Brain microvascular endothelial cell (primary cell): ENCODE measurements around the gene CERT1.

Experiments
- DNase-seq: peaks from one replicate; pipeline ENCODE4 v3.0.0-alpha.2; 2020
- H3K27ac ChIP-seq: fragments of 250-450 bp; sonication (Bioruptor Pico); 2 replicates; pipeline ENCODE4 v1.5.1; 2020; ENCODE audit warnings: mild to moderate bottlenecking, moderate library complexity
- H3K27me3 ChIP-seq: fragments of 250-450 bp; sonication (Bioruptor Pico); replicated peaks from 2 replicates; pipeline ENCODE4 v1.5.1; 2020; ENCODE audit warnings: mild to moderate bottlenecking
- H3K36me3 ChIP-seq: fragments of 250-450 bp; sonication (Bioruptor Pico); replicated peaks from 2 replicates; pipeline ENCODE4 v1.5.1; 2020; ENCODE audit warnings: mild to moderate bottlenecking
- H3K4me3 ChIP-seq: 2 replicates; pipeline ENCODE4 v1.5.1; 2011; ENCODE audit warnings: low read depth, mild to moderate bottlenecking, control low read depth, low read length, moderate library complexity
- CTCF ChIP-seq: IDR thresholded peaks from 2 replicates; pipeline ENCODE4 v1.5.1; 2011; ENCODE audit warnings: low read depth, mild to moderate bottlenecking, moderate library complexity, low read length, control low read depth, inconsistent platforms; ENCODE audit errors: missing control alignments
- in situ Hi-C: cut with HindIII; loops from 2 replicates; pipeline ENCODE4 v1.10.0; 2017; ENCODE audit warnings: low sequenced_read_pairs, low pct_ligation_motif_present

CERT1 gene

GRCh38 chr5:75441560-75441959 is 69.9 kb downstream of the CERT1 start:
- in situ Hi-C loops: no loop called here
- no peak overlapping the region for H3K27ac ChIP-seq
- no peaks in the 10 kb centered on the region for H3K27me3 ChIP-seq
- H3K36me3 ChIP-seq: no peaks in the 10 kb centered on the region
- TF ChIP-seq CTCF: no peak
- no peak overlapping the region for H3K4me3 ChIP-seq
- DNase-seq: no peak

GRCh38 chr5:75439276-75439675 is 72.2 kb downstream of the CERT1 start:
- no peaks in the 10 kb centered on the region for H3K36me3 ChIP-seq
- in situ Hi-C loops: no loop called here
- H3K27me3 ChIP-seq: no peaks in the 10 kb centered on the region
- TF ChIP-seq CTCF: no peak
- no peak overlapping the region for H3K27ac ChIP-seq
- DNase-seq: no peak
- H3K4me3 ChIP-seq: no peak overlapping the region

GRCh38 chr5:75438722-75439121 is 72.7 kb downstream of the CERT1 start:
- no peaks in the 10 kb centered on the region for H3K36me3 ChIP-seq
- H3K27me3 ChIP-seq: no peaks in the 10 kb centered on the region
- in situ Hi-C loops: no loop called here
- H3K4me3 ChIP-seq: no peak overlapping the region
- TF ChIP-seq CTCF: no peak
- H3K27ac ChIP-seq: no peak overlapping the region
- DNase-seq: no peak

GRCh38 chr5:75435096-75435495 is 76.3 kb downstream of the CERT1 start:
- Histone ChIP-seq H3K27me3 (no peaks in the 10 kb centered on the region), H3K36me3 (no peaks in the 10 kb centered on the region), H3K4me3 (no peak overlapping the region), H3K27ac (no peak overlapping the region)
- no peak for DNase-seq
- TF ChIP-seq CTCF: no peak
- in situ Hi-C loops: no loop called here

GRCh38 chr5:75433814-75434506 is 77.5 kb downstream of the CERT1 start:
- H3K36me3 ChIP-seq: no peaks in the 10 kb centered on the region
- no peaks in the 10 kb centered on the region for H3K27me3 ChIP-seq
- H3K27ac ChIP-seq: no peak overlapping the region
- TF ChIP-seq CTCF: no peak
- H3K4me3 ChIP-seq: no peak overlapping the region
- no peak for DNase-seq
- in situ Hi-C loops: no loop called here

- TF ChIP-seq CTCF: no peak
- Histone ChIP-seq H3K27me3 (no peaks in the 10 kb centered on the region), H3K4me3 (no peak overlapping the region), H3K36me3 (peaks cover 10% of the 10 kb centered on the region), H3K27ac (no peak overlapping the region)
- no peak for DNase-seq
- in situ Hi-C loops: no loop called here
These were observed 97.2 kb downstream of the CERT1 start for GRCh38 chr5:75414241-75414640.
